Prostate gland (tissue), 2 donors: ENCODE results near the gene VKORC1.

Experiments
- CTCF ChIP-seq, 4 experiments: fragments of 200-600 bp in 2 of 4; fragments of 450-650 bp in 2 of 4; sonication (generic) in 2 of 4; IDR thresholded peaks; 1 replicate in 3 of 4; 2 replicates in 1 of 4; pipeline ENCODE4 v1.5.1; 2016 to 2019; ENCODE audit warnings: antibody characterized with exemption in 4 of 4, mild to moderate bottlenecking in 2 of 4, moderate library complexity in 2 of 4
- POLR2A ChIP-seq: fragments of 450-650 bp; IDR thresholded peaks from one replicate; pipeline ENCODE4 v1.6.1; 2016; ENCODE audit warnings: antibody characterized with exemption, mild to moderate bottlenecking

DNA sequence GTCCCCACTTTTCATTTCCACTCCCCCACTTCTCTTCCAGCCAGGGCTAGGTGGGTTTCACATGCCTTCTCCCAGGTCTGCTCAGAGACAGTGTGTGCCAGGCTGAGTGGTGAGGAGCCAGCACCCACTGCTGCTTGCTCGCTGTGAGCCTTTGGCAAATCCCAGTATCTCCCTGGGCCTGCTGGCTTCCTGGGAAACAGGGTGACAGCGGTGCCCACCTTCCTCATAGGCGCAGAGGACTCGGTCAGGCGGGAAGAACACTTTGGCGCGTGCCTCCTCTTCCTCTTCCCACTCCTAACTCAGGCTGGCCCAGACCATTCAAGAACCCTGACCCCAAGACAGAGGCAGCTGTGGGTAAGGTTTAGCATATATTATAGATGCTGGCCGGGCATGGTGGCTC, 5.4 kb downstream of the VKORC1 start:
- TF ChIP-seq CTCF (IDR thresholded peaks at IDR 0.05) = no peak
- TF ChIP-seq POLR2A = no peak
